Measurements from ENCODE around the gene FAM20C. TPM values are rescaled to one million over a fixed set of nuclear protein-coding genes. Genes with fewer than 3 reads are reported as not detected.

Gene FAM20C
- total RNA-seq, 2 donors from 2014 or later: 33.5 to 53.5 TPM

GRCh38 chr7:303425-303824 is 111.1 kb downstream of the FAM20C start:
- no peak overlapping the region for H3K27ac ChIP-seq (ENCODE audit: low read depth, low read length)
- no peak for DNase-seq
- H3K4me3 ChIP-seq (ENCODE audit: low read length): no peak overlapping the region
- no peak for TF ChIP-seq CTCF (conservative IDR thresholded peaks at IDR 0.05)
- no peaks in the 10 kb centered on the region for H3K27me3 ChIP-seq (ENCODE audit: control insufficient read depth, insufficient read depth, low read length, poor library complexity, severe bottlenecking)
- WGBS, 2 experiments (ENCODE audit: insufficient coverage in 1 of 2, insufficient read length in 1 of 2): 89 to 94% methylated on average over 8 to 11 of the region's 11 CpGs
- H3K4me3 Mint-ChIP-seq: no peak overlapping the region
- peaks cover 11% of the 10 kb centered on the region for H3K9me3 Mint-ChIP-seq
- no peaks in the 10 kb centered on the region for H3K4me1 ChIP-seq (ENCODE audit: control insufficient read depth, insufficient read depth, low read length)
- H3K9me3 ChIP-seq (ENCODE audit: control insufficient read depth, low read length): no peaks in the 10 kb centered on the region
- H3K27ac Mint-ChIP-seq: no peak overlapping the region
- H3K27me3 Mint-ChIP-seq (ENCODE audit: insufficient read depth): no peaks in the 10 kb centered on the region
- H3K36me3 Mint-ChIP-seq (ENCODE audit: low read depth): no peaks in the 10 kb centered on the region
- no peaks in the 10 kb centered on the region for H3K36me3 ChIP-seq (ENCODE audit: control insufficient read depth, insufficient read depth, low read length)
- H3K9ac ChIP-seq (ENCODE audit: extremely low read depth, low read length, poor library complexity, severe bottlenecking): no peak overlapping the region
- no peaks in the 10 kb centered on the region for H3K4me1 Mint-ChIP-seq

GRCh38 chr7:303884-304573 is 111.7 kb downstream of the FAM20C start:
- H3K36me3 ChIP-seq (ENCODE audit: control insufficient read depth, insufficient read depth, low read length): no peaks in the 10 kb centered on the region
- Mint-ChIP-seq H3K36me3 (ENCODE audit: low read depth) (no peaks in the 10 kb centered on the region), H3K27me3 (ENCODE audit: insufficient read depth) (no peaks in the 10 kb centered on the region), H3K4me1 (no peaks in the 10 kb centered on the region), H3K27ac (no peak overlapping the region), H3K4me3 (no peak overlapping the region), H3K9me3 (peaks cover 11% of the 10 kb centered on the region)
- H3K9ac ChIP-seq (ENCODE audit: extremely low read depth, low read length, poor library complexity, severe bottlenecking): no peak overlapping the region
- 92 to 93% methylated on average over 21 to 24 of the region's 24 CpGs for WGBS, 2 experiments (ENCODE audit: insufficient coverage in 1 of 2, insufficient read length in 1 of 2)
- H3K4me3 ChIP-seq (ENCODE audit: low read length): no peak overlapping the region
- no peaks in the 10 kb centered on the region for H3K4me1 ChIP-seq (ENCODE audit: control insufficient read depth, insufficient read depth, low read length)
- no peak overlapping the region for H3K27ac ChIP-seq (ENCODE audit: low read depth, low read length)
- no peaks in the 10 kb centered on the region for H3K27me3 ChIP-seq (ENCODE audit: control insufficient read depth, insufficient read depth, low read length, poor library complexity, severe bottlenecking)
- no peak for DNase-seq
- TF ChIP-seq CTCF (conservative IDR thresholded peaks at IDR 0.05): no peak
- no peaks in the 10 kb centered on the region for H3K9me3 ChIP-seq (ENCODE audit: control insufficient read depth, low read length)

- peaks cover 18% of the 10 kb centered on the region for H3K9me3 Mint-ChIP-seq
- H3K36me3 Mint-ChIP-seq (ENCODE audit: low read depth): no peaks in the 10 kb centered on the region
- no peak overlapping the region for H3K4me3 Mint-ChIP-seq
Measured at GRCh38 chr7:304574-305409, 112.4 kb downstream of the FAM20C start.

More at GRCh38 chr7:304574-305409, 112.4 kb downstream of the FAM20C start:
- Histone ChIP-seq H3K9me3 (ENCODE audit: control insufficient read depth, low read length) (no peaks in the 10 kb centered on the region), H3K4me1 (ENCODE audit: control insufficient read depth, insufficient read depth, low read length) (no peaks in the 10 kb centered on the region), H3K27me3 (ENCODE audit: control insufficient read depth, insufficient read depth, low read length, poor library complexity, severe bottlenecking) (no peaks in the 10 kb centered on the region), H3K4me3 (ENCODE audit: low read length) (no peak overlapping the region), H3K27ac (ENCODE audit: low read depth, low read length) (no peak overlapping the region), H3K9ac (ENCODE audit: extremely low read depth, low read length, poor library complexity, severe bottlenecking) (no peak overlapping the region), H3K36me3 (ENCODE audit: control insufficient read depth, insufficient read depth, low read length) (no peaks in the 10 kb centered on the region)
- H3K27me3 Mint-ChIP-seq (ENCODE audit: insufficient read depth): no peaks in the 10 kb centered on the region
- no peak for DNase-seq
- H3K4me1 Mint-ChIP-seq: no peaks in the 10 kb centered on the region
- 84 to 86% methylated on average over 15 to 19 of the region's 19 CpGs for WGBS, 2 experiments (ENCODE audit: insufficient coverage in 1 of 2, insufficient read length in 1 of 2)
- H3K27ac Mint-ChIP-seq: no peak overlapping the region
- no peak for TF ChIP-seq CTCF (conservative IDR thresholded peaks at IDR 0.05)

All from endodermal cell (in vitro differentiated cells).